Endothelial cell of umbilical vein (primary cell): ENCODE results near the gene TPRA1. TPM values are rescaled to one million over a fixed set of nuclear protein-coding genes. Genes with fewer than 3 reads are reported as not detected.

Experiments used
- BruUV-seq: library from RNA; stranded (reverse); fragments of 400-500 nt; replicated peaks from 2 replicates; lab custom pipeline; 2021; lab: Mats Ljungman, UMichigan
- CTCF ChIA-PET: fragments of 300-600, 350-600 bp; sonication (Branson Sonifier 250); formaldehyde crosslinking; loops from one replicate; lab custom pipeline; 2021; ENCODE audit warnings: antibody characterized with exemption, inconsistent platforms; lab: Charles Lee
- POLR2A ChIA-PET: fragments of 300-600, 350-600 bp; sonication (Branson Sonifier 250); formaldehyde crosslinking; loops from one replicate; lab custom pipeline; 2021; ENCODE audit warnings: antibody characterized with exemption, inconsistent platforms; lab: Charles Lee
- DNase-seq: peaks from one replicate; pipeline ENCODE4 v3.0.0-alpha.2; 2011; ENCODE audit warnings: low read depth, low spot score
- FAIRE-seq: peaks from 2 replicates; lab custom pipeline; 2011; peaks lifted over from hg19 to GRCh38; lab: Jason Lieb, UNC
- H2AFZ ChIP-seq: 2 replicates; pipeline ENCODE4 v1.6.0; 2012; ENCODE audit warnings: low read depth, low read length, control low read depth, inconsistent platforms
- H3K27ac ChIP-seq: 2 replicates; pipeline ENCODE4 v1.5.1; 2011; ENCODE audit warnings: low read depth, mild to moderate bottlenecking, control low read depth, low read length, moderate library complexity; ENCODE audit not compliant: insufficient read depth
- H3K27me3 ChIP-seq, 2 experiments: 2 replicates each; pipeline versions ENCODE4 v1.6.0 to v1.6.1; 2011; ENCODE audit warnings: low read length in 2 of 2, mixed read lengths in 1 of 2; ENCODE audit not compliant: control insufficient read depth in 2 of 2, insufficient read depth in 2 of 2
- H3K36me3 ChIP-seq, 2 experiments: 2 replicates in 1 of 2; 3 replicates in 1 of 2; pipeline ENCODE4 v1.5.1; 2011; ENCODE audit warnings: low read length in 2 of 2, mild to moderate bottlenecking in 1 of 2, moderate library complexity in 1 of 2; ENCODE audit not compliant: control insufficient read depth in 2 of 2, insufficient read depth in 2 of 2; ENCODE audit errors: extremely low read depth in 1 of 2
- H3K4me1 ChIP-seq: 3 replicates; pipeline ENCODE4 v1.5.1; 2011; ENCODE audit warnings: mild to moderate bottlenecking, low read length; ENCODE audit not compliant: control insufficient read depth, insufficient read depth; ENCODE audit errors: extremely low read depth
- H3K4me2 ChIP-seq: 2 replicates; pipeline ENCODE4 v1.6.1; 2011; ENCODE audit warnings: low read length, control low read depth, mixed read lengths; ENCODE audit not compliant: insufficient read depth
- H3K4me3 ChIP-seq, 3 experiments: fragments of 200-600 bp in 1 of 3; sonication (generic), shearing (Covaris generic) in 1 of 3; replicated peaks in 1 of 3; 2 replicates each; pipeline ENCODE4 v1.5.1; 2011 to 2016; ENCODE audit warnings: control low read depth in 3 of 3, low read length in 3 of 3, mild to moderate bottlenecking in 2 of 3, inconsistent platforms in 1 of 3, low read depth in 1 of 3, moderate library complexity in 1 of 3; ENCODE audit not compliant: insufficient read depth in 1 of 3
- H3K79me2 ChIP-seq: 2 replicates; pipeline ENCODE4 v1.6.0; 2012; ENCODE audit warnings: low read length, inconsistent platforms; ENCODE audit not compliant: control insufficient read depth, insufficient read depth
- H3K9ac ChIP-seq: replicated peaks from 2 replicates; pipeline ENCODE3; 2011; ENCODE audit warnings: low read length, control low read depth; ENCODE audit not compliant: insufficient read depth; ENCODE audit errors: extremely low read depth
- H3K9me1 ChIP-seq: replicated peaks from 3 replicates; pipeline ENCODE4 v1.6.0; 2011; ENCODE audit warnings: mild to moderate bottlenecking, low read length; ENCODE audit not compliant: control insufficient read depth, insufficient read depth; ENCODE audit errors: extremely low read depth
- H3K9me3 ChIP-seq: replicated peaks from 2 replicates; pipeline ENCODE4 v1.5.1; 2012; ENCODE audit warnings: low read length, inconsistent platforms; ENCODE audit not compliant: control insufficient read depth, insufficient read depth
- H4K20me1 ChIP-seq: replicated peaks from 2 replicates; pipeline ENCODE3; 2011; ENCODE audit warnings: mild to moderate bottlenecking, low read length; ENCODE audit not compliant: control insufficient read depth, insufficient read depth; ENCODE audit errors: extremely low read depth
- EZH2 ChIP-seq: IDR thresholded peaks from 2 replicates; pipeline ENCODE4 v1.6.1; 2012; ENCODE audit warnings: borderline replicate concordance, low read depth, mild to moderate bottlenecking, moderate library complexity, low read length, inconsistent platforms; ENCODE audit not compliant: severe bottlenecking
- FOS ChIP-seq: IDR thresholded peaks from 2 replicates; pipeline ENCODE4 v1.6.1; 2011; ENCODE audit warnings: mild to moderate bottlenecking, low read length, moderate library complexity, borderline replicate concordance; ENCODE audit not compliant: insufficient read depth
- GATA2 ChIP-seq: IDR thresholded peaks from 2 replicates; pipeline ENCODE4 v1.7.0; 2011; ENCODE audit warnings: low read depth, mild to moderate bottlenecking, moderate library complexity, mixed read lengths, low read length; ENCODE audit not compliant: insufficient read length, insufficient read depth
- JUN ChIP-seq: IDR thresholded peaks from 2 replicates; pipeline ENCODE4 v1.6.1; 2011; ENCODE audit warnings: borderline replicate concordance, low read depth; ENCODE audit not compliant: insufficient read length, insufficient read depth
- MYC ChIP-seq: IDR thresholded peaks from one replicate; pipeline ENCODE4 v1.6.1; 2011; ENCODE audit warnings: mild to moderate bottlenecking, low read depth, low read length
- POLR2A ChIP-seq: IDR thresholded peaks from 2 replicates; pipeline ENCODE4 v1.6.1; 2012; ENCODE audit warnings: low read depth, mild to moderate bottlenecking, control low read depth, low read length
- POLR2AphosphoS5 ChIP-seq: IDR thresholded peaks from 2 replicates; pipeline ENCODE4 v1.6.1; 2012; ENCODE audit warnings: low read depth, mild to moderate bottlenecking, control low read depth, low read length, moderate library complexity; ENCODE audit not compliant: insufficient read depth
- dilution Hi-C: fragments of 300-500 bp; cut with MboI; formaldehyde crosslinking; loops from one replicate; pipeline ENCODE4 v1.15.0; 2019; ENCODE audit warnings: low sequenced_read_pairs; ENCODE audit not compliant: extremely low pct_ligation_motif_present
- intact Hi-C: fragments of 100-400 bp; cut with micrococcal nuclease; formaldehyde crosslinking; loops from one replicate; pipeline ENCODE4 v1.10.0; 2022
- polyA plus RNA-seq, 4 experiments: library from polyadenylated mRNA; depleted of rRNA in 3 of 4; stranded (reverse) in 3 of 4; unstranded in 1 of 4; fragments of >200 nt; gene quantifications; 2 replicates each; pipeline versions ENCODE4 v1.2.1 to v1.2.3, GENCODE V29; 2011 to 2012; ENCODE audit warnings: missing spikeins in 1 of 4
- total RNA-seq: library from RNA; stranded (reverse); gene quantifications from 2 replicates; pipeline ENCODE4 v1.2.3, GENCODE V29; 2021
- TF ChIP-seq, protein P1 (sequence below): IDR thresholded peaks from 2 replicates; pipeline ENCODE4 v1.6.1; 2011; ENCODE audit not compliant: insufficient read depth, insufficient read length
- TF ChIP-seq, protein P2 (sequence below), 2 donors: IDR thresholded peaks; 1 replicate in 1 of 2; 2 replicates in 1 of 2; pipeline ENCODE4 v1.5.1; 2011; ENCODE audit warnings: low read length in 2 of 2, mild to moderate bottlenecking in 2 of 2, moderate library complexity in 2 of 2, control low read depth in 1 of 2, inconsistent platforms in 1 of 2, low read depth in 1 of 2; ENCODE audit not compliant: insufficient read depth in 1 of 2; ENCODE audit errors: extremely low read depth in 1 of 2

TPRA1 gene
- total and polyA plus RNA-seq, 2 donors (not counting 3 experiments of a cell fraction or from before 2014, with no cell fraction given) = 34.3 to 58.0 TPM

DNA sequence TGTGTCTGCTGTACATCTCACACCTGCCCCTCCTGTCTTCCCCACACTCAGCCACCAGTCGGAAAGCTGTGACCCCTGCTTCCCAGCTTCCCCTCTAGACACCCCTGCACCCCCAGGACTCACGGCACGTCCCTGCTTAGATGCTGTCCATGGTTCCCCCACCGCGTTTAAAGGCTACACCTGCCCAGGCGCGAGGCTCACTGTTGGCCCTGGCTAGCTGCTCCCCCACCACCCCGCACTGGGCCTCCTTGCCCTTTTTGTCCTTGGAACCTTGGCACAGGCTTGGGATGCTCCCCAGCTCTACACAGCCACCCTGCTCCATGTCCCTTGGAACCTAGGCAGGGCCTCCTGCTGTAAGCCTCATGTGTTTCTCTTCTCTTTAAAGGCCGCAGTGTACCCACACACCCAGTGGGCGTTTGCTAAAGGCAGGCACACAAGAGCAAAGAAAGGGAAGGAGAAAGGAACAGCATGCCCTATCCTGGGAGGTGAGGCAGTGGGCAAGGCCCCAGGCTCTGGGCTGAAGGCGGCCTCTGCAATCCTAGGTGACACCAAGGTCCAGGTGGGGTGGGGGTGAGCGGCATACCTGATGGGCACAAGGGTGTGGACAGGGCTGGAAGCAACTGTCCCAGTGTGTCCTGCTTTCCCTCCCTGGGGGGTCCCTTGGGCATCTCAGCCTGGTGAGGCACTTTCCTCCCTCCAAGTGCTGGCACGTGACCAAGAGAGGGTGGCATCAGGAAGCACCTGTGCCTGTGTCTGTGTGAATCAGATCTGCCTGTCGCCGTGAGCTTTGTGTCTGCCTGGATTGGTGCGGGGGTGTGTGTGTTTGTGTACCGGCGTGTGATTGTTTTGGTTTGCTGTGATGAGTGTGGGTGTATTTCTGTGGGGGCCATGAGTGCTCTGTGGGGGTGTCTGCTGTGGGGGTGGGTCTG is 54.4 kb downstream of the TPRA1 start:
- H3K4me3 ChIP-seq = no peak overlapping the region
- no peaks in the 10 kb centered on the region for H3K9me1 ChIP-seq
- no peak for DNase-seq
- intact Hi-C loops = no loop called here
- H3K79me2 ChIP-seq = no peaks in the 10 kb centered on the region
- dilution Hi-C loops = no loop called here
- ChIA-PET CTCF (interaction anchor here (1.3 to 2.8 kb wide), 2 partner anchors 10 to 11 kb away, joined by 5 to 8 read pairs; no protein-coding TSS in a partner anchor), POLR2A (no interaction called here)
- H3K9ac ChIP-seq = no peak overlapping the region
- H3K4me2 ChIP-seq = no peak overlapping the region
- no peaks in the 10 kb centered on the region for H3K36me3 ChIP-seq
- H3K4me1 ChIP-seq = no peaks in the 10 kb centered on the region
- no peak for FAIRE-seq
- BruUV-seq = no TSS peak
- no peak for TF ChIP-seq JUN
- no peak for TF ChIP-seq MYC
- no peak for TF ChIP-seq EZH2
- TF ChIP-seq, protein P1, sequence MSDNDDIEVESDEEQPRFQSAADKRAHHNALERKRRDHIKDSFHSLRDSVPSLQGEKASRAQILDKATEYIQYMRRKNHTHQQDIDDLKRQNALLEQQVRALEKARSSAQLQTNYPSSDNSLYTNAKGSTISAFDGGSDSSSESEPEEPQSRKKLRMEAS = no peak
- TF ChIP-seq POLR2AphosphoS5 = no peak
- no peak for TF ChIP-seq POLR2A
- TF ChIP-seq, protein P2, sequence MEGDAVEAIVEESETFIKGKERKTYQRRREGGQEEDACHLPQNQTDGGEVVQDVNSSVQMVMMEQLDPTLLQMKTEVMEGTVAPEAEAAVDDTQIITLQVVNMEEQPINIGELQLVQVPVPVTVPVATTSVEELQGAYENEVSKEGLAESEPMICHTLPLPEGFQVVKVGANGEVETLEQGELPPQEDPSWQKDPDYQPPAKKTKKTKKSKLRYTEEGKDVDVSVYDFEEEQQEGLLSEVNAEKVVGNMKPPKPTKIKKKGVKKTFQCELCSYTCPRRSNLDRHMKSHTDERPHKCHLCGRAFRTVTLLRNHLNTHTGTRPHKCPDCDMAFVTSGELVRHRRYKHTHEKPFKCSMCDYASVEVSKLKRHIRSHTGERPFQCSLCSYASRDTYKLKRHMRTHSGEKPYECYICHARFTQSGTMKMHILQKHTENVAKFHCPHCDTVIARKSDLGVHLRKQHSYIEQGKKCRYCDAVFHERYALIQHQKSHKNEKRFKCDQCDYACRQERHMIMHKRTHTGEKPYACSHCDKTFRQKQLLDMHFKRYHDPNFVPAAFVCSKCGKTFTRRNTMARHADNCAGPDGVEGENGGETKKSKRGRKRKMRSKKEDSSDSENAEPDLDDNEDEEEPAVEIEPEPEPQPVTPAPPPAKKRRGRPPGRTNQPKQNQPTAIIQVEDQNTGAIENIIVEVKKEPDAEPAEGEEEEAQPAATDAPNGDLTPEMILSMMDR (IDR thresholded peaks at IDR 0.05; ENCODE audit: extremely low read depth in 1 of 2, insufficient read depth in 1 of 2, low read depth in 1 of 2, low read length in 2 of 2) = no peak
- TF ChIP-seq FOS = no peak
- TF ChIP-seq GATA2 = no peak
- no peaks in the 10 kb centered on the region for H3K27me3 ChIP-seq
- no peak overlapping the region for H3K27ac ChIP-seq
- H4K20me1 ChIP-seq = no peaks in the 10 kb centered on the region
- no peak overlapping the region for H2AFZ ChIP-seq
- no peaks in the 10 kb centered on the region for H3K9me3 ChIP-seq
